Raji (cell line): Measurements from ENCODE around the gene CCM2L.

Experiments used
- POLR2A ChIP-seq: IDR thresholded peaks from 2 replicates; pipeline ENCODE4 v1.6.1; 2011; ENCODE audit warnings: low read depth, low read length, control low read depth; ENCODE audit not compliant: insufficient read depth

CCM2L gene

DNA sequence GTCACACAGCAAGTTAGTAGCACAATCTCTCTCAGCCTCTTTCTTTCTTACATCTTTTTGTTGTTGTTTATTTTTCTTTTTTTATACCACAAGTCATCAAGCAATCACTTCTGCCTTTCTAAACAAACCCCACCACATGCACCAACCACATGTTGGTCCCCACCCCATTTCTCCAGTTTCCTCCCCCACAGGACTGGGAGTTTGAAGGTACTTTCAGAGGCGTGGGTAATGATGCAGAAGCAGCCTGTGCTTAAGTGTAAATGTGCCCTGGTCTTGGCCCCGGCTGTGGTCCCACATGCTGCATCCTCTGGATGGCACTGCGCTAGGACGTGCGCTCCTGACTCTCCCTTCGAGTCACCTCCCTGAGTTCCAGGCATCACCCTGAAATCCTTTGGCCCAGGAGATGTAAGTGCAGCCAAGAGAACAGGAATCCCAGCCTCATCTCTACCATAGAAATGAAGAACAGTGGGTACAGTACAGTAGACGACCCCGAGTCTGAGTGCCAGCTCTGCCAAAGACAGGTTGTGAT lies 47.5 kb downstream of the CCM2L start:
- no peak for TF ChIP-seq POLR2A

DNA sequence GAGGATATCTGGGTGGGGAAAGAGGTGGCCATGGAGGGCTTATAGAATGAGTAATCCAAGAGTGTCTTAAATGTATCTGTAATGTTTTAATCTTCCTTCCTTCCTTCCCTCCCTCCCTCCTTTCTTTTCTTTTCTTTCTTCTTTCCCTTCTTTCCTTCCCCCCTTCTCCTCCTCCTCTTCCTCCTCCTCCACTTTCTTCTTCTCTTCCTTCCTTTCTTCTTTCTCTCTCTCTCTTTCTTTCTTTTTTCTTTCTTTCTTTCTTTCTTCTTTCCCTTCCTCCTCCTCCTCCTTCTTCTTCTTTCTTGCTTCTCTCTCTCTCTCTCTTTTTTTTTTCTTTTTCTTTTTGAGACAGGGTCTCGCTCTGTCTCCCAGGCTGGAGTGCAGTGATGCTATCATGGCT lies 49.0 kb downstream of the CCM2L start:
- no peak for TF ChIP-seq POLR2A

DNA sequence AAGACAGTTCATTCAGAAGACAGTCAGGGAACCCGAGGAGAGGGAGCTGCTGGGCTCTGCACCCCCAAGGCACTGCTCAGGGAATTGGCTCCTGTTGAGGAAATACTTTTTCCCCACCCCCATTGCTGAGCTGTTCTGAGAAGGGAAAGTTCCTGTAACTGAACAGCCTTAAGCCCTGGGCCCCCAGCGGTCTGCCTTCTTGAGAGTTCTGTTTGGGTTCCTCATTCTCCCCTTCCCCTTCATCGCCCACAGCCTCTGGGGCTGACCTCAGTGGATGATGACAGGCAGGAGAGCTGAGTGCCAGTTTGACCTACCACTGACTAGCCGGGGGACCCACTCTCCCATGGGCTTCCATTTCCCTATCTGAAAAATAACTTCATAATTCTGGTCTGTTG lies 52.5 kb downstream of the CCM2L start:
- no peak for TF ChIP-seq POLR2A

DNA sequence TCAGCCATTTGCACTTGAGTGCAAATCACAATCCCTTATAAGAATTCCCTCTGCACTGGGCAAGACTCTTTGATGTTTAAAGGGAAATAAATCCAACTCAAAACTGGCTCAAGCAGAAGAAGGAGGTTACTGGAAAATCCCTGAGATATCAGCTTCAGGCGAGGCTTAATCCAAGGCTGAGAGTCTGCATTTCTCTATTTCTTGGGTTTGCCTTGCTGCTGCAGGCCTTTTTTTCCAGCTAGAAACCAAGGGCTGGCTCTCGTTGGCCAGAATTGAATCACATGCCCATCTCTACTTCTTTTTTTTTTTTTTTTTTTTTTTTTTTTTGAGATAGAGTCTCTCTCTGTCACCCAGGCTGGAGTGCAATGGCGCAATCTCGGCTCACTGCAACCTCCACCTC lies 53.5 kb downstream of the CCM2L start:
- no peak for TF ChIP-seq POLR2A

DNA sequence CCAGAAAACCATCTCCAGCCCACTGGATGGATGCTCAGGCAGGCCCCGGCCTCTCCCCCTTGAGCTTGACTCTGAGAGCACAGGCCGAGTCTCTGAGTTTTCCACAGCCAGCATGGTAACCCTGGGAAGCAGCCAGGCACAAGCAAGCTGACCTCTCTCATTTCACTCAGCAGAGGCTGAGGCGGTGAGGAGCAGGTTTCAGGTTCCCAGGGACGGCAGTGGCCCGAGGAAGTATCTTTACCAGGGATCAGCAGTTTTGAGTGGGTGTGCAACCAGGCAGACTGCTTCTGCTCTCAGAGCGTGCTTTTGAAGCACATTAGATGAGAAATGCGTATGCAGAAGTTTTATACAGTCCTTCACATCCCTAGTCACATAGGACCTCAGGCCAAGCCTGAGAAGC lies 54.4 kb downstream of the CCM2L start:
- no peak for TF ChIP-seq POLR2A

DNA sequence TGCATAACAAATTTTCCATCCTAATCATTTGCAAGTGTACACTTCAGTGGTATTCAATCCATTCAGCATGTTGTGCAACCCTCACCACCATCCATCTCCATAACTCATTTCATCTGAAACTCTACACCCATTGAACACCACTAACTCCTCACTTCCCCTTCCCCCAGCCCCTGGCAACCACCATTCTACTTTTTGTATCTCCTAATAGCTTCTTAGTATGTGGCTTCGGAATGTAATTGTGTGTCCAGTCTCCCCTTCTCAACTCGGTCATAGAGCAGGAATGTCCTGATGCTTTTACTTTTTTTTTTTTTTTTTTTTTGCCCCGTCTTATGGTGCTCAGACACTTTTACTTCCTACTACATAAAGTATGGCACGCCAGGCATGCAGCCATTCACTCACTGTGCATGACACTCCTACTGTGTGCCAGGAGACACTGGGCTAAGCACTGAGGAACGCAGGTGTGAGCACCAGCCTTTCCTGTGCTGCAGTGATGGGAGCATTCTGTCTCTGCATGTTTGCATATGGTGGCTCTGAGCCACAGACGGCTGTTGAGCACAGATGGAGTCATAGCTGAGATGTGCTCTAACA lies 57.1 kb downstream of the CCM2L start:
- TF ChIP-seq POLR2A = 0 out of 2 replicates have a peak, but pooled peaks have one; percentile 28

DNA sequence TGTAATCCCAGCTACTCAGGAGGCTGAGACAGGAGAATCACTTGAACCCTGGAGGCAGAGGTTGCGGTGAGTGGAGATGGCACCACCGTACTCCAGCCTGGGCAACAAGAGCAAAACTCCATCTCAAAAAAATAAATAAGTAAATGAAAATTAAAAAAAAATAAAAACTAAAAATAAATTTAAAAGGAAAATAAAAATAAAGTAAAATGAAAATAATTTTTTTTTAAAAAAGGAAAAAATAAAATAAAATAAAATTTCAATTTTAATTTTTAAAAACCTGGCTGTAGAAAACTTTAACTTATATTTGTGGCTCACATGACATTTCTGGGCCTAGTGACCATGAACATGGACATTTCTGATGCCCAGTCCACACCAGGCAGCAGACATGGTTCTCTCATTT lies 57.9 kb downstream of the CCM2L start:
- no peak for TF ChIP-seq POLR2A

DNA sequence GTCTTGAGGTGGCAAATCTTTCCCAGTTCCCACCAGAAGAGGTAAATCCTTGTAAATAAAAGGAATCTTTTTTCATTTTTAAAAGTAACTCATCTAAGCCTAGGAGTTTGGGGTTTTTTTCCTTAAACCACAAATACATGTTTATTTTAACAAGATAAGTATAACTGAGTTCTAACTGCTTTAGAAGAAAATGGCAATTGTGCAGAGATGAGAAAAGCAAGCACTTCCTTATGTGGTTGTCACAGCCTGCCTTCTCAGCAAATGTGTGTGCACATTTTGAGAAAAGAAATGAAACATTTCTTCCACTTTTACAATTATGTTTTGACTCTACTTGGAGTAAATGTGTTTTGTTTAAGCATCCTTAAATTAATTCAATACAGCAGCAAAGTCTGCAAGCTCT lies 59.5 kb downstream of the CCM2L start:
- no peak for TF ChIP-seq POLR2A

DNA sequence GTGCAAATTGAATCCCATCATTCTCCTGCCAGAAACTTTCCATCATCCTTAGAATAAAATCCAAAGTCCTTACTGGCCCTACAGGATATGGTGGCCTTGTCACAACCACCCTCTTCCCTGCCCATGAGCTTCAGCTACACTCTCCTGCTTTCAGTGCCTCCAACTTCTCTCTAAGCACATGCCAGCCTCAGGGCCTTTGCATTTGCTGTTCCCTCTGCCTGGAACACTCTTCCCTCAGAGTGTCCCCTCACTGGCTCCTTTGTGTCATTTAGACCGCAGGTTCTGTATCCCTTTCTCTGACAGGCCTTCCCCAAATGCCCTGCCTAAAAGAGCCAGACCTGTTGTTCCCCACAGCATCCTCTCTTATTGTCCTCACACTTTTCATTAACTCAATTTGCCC lies 60.0 kb downstream of the CCM2L start:
- TF ChIP-seq POLR2A = no peak

DNA sequence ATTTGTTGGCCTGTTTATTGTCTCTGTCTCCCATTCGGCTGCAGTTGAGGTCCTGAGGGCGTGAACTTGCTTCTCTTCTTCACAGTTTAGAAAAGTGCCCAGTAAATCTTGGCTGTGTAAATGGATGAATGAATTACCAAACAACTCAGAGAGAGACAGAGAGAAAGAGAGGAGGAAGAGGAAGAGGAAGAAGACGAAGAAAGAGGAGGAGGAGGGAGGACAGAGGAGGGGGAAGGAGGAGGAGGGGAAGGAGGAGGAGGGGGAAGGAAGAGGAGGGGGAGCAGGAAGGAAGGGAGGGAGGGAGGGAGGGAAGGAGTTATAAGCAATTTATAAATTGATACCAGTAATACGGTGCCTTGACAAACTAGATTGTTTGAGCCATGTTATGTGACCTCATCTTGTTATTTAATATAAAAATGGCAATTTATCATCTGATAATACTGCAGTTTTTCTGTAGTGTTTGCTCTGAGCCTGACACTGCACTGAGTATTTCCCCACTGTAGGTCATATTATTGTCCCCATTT lies 60.5 kb downstream of the CCM2L start:
- no peak for TF ChIP-seq POLR2A

DNA sequence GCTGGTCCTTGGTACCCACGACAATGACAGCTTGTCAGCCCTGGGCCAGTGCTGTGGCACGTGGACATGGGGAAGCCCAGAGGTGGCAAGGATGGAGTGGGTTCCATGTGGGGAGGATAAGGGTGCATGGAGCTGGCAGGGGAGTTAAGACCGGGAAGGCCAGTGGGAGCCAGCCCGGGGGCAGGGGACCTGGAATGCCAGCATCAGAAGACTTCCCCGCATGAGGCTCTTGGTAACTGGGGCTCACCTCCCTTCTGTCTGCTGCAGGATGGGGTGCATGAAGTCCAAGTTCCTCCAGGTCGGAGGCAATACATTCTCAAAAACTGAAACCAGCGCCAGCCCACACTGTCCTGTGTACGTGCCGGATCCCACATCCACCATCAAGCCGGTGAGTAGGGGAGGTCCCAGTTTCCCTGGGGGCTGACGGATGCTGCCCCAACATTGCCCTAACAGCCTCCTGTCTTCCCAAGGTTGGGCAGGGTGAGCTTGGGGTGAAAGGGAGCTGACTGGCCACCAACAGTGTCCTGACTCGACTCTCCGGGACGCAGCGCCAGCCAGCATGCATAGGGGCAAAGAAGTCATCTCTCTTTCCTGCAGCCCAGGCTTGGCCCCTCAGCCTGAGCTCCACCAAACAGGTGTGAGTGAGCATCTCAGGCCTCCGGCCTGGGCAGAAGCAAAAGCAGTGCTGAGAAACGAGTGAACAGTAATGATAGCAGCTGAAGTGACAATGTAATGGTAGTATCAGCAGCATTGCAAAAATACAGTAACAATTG lies 61.3 kb downstream of the CCM2L start:
- TF ChIP-seq POLR2A = no peak

DNA sequence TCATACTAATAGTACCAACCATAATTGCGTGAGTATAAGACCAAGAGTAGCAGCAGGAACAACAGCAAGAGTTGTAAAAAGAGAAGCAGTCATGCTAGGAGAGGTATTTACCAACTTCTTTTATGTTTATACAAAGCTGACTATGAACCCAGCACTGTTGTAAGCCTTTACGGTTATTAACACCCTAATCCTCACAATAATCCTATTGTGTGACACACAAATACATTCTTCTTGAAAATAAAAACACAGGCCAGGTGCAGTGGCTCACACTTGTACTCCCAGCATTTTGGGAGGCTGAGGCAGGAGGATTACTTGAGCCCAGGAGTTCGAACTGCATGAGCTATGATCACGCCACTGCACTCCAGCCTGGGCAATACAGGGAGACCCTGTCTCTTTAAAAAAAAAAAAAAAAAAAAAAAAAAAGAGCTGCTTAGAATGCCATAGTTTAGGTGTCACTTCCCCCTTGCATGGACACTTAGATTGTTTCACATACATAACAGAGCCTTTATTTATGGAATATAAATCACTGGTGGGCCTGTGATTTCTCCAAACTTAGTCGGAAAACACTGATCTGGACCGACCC lies 62.0 kb downstream of the CCM2L start:
- no peak for TF ChIP-seq POLR2A

DNA sequence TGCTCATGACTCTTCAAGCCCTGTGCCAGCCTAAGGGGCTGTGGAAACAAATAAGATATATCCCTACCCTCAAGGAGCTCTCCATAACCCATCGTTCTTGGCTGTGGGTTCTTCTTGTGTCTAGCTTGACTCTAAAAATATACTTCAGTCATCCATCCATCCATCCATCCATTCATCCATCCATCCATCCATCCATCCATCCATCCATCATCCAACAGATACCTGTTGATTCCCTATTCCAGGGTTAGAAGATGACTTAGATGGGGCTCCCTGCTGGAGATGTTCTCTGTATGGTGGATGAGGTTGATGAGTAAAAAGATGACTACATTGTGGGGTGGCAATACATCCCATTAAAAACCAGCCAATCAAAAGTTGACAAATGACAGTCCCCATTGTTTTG lies 65.3 kb downstream of the CCM2L start:
- TF ChIP-seq POLR2A = no peak

DNA sequence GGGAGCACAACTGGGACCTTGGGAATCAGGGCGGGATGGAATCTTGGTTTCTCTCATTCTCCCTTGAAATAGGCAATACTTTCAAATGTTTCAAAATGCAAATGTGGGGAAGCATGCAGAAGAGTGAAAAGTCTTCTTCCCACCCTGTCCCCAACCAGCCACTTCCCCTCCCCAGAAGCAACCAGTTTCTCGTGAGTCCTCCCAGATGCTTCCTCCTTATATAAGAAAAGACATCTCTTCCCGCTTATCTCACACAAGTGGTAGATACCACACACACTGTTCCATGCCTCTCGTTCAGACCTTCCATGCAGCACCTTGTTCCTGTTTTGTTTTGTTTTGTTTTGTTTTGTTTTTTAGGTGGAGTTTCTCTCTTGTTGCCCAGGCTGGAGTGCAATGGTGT lies 67.0 kb downstream of the CCM2L start:
- no peak for TF ChIP-seq POLR2A

DNA sequence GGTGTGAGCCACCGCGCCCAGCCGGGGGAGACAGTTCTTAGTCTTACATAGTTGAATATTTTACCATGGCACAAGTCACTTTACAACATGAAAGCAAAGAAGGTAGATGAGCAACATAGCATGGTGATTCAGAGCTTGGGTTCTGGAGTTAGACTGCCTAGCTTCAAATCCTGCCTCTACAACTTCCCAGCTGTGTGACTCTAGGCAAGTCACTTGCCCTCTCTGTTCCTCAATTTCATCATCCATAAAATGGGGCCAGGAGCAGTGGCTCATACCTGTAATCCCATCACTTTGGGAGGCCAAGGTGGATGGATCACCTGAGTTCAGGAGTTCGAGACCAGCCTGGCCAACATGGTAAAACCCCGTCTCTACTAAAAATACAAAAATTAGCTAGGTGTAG lies 68.1 kb downstream of the CCM2L start:
- no peak for TF ChIP-seq POLR2A

DNA sequence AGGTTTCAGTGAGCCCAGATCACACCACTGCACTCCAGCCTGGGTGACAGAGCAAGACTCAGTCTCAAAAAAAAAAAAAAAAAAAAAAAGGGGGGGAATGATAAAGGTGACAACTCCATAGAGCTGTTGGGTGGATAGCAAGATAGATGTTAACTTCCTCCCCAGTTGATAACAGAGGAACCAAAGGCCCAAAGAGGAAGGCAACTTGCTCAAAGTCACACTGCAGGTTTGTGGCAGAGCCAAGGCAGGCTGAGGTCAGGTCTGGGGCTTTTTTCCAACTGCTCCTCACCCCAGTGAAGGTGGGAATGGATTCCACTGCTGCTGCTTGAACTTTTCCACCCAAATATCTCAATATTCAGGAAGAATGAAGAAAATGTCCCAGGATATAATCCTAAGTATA lies 68.6 kb downstream of the CCM2L start:
- no peak for TF ChIP-seq POLR2A
